NCI-H146 (cell line): Measurements from ENCODE around the gene RNF10.
"Not testable (repeated sequence)": the region's sequence is repeated elsewhere in the genome, so short reads cannot be mapped to it uniquely, and the experiment has no call there.

Source experiments
- DNase-seq: peaks from one replicate; lab custom pipeline; 2025; lab: John Stamatoyannopoulos, UW

Gene RNF10

DNA sequence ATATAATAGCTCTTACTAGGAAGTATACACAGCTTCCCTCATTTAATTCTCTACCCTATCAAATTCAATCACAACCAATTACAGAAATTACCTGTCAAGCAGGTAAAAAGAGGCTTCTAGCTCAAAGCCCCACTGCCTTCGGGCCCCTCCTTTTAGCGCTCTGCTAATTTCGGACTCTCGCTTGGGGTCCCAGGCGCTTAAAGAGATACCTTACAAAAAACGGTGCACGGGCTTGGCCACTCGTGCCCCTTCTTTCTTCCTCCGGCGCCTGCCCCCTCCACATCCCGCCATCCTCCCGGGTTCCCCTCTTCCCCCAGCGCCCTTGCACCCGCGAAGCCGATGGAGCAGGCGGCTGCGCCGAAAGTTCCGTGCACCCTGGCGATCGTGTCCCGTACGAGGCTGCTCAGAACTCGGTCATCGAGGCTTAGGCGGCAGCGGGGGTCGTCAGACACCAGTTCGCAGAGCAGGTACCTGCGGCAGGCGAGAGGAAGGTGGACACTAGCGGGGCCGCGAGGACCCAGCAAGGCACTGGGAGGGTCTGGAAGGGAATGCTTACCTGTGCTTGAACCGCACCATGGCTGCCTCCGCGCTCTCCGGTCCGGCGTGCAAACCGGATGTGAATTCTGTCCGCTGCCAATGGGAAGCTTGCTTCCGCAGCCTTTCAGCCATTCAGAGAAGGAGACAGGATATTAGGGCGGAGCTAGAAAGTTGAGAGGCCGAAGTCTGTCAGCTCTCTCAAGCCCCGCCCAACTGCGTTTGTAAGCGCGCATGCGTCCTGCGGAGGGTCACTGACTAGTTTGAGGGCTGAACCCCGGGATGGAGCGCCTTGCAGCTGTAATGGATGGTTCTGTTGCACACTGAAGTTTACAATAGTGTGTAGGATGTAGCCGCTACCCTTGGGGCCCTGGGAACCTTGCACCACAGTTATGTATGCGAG is 46.9 kb downstream of the RNF10 start, which contains the start of gene POP5:
Gene POP5 (minus strand): TSS at position 616 of the 937 bp plus-strand sequence. CDS start 40 bp downstream, at position 576.
- peak; percentile 98 for DNase-seq

DNA sequence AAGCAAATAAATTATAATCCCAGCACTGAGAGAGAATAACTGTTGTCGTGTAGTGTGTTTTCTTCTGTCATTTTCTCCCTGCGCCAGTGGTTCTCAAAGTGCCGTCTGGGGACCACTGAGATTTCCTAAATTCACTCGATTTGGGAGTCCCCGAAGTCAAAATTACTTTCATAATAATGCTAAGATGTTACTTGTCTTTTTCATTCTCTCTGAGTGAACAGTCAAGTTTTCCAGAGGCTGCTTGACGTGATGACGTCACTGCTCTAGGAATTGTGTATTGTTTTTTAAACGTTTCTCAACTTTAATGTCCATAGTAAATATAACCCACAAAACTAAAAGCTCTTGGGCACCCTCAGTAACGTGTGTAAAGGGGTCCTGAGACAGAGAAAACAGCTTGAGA is 47.8 kb downstream of the RNF10 start:
- no peak for DNase-seq

DNA sequence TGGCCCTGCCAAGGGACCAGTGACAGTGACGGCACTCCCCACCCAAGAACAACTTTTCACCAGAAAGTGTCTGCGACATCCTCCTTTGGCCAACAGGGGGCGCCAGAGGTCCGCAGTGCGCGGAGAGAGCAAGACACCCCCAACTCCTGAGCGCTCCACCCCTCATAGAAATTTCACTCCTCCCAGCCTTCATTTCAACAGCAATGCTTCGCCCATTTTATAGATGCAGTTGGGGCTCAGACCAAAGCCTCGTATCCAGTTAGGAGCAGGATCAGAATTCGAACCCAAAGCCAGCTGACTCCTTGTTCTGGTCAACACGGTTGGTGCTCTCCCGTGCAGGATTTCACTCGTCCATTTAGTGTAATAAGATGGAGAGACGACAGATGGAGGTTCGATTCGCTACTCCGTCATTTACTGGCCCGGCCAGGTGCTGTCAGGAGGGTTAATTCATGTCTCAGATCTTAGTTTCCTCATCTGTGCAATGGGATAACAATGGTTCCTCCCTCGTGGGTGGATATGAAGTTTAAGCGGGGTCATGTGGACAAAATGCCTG is 49.4 kb downstream of the RNF10 start:
- DNase-seq: peak; percentile 71

DNA sequence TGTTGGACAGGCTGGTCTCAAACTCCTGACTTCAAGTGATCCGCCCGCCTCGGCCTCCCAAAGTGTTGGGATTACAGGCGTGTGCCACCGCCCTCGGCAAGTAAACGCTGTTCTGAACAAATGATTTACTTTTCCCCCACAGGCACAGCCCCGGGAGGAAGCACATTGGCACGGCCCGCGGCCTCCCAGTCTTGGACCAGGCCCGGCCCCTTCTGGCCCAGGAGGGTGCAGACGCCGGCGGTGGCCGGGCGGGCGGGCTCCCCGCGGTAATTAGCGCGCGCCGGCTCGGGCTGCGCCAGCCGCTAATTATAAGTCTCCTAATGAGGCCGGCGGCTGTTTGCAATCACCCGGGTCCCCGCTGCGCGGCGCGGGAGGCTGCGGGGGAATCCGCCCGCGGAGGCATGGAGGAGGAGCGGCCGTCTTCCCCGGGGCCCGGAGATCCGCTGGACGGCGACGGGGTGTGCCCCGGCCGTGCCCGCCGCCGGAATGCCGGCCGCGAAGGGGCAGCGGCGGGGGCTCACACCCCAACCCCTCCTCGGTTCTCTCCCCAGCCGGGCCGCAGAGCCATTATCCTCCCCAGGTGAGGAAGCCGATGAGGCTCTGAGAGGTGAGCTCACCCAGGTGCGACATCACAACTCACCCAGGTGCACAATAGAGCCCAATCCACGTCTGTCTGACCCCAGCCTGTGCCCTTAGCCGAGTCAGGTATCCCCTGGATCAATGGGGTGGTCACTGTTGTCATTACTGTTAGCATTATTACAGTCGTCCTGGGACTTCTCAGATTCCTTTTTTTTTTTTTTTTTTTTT is 50.4 kb downstream of the RNF10 start:
- peak; percentile 69 for DNase-seq

DNA sequence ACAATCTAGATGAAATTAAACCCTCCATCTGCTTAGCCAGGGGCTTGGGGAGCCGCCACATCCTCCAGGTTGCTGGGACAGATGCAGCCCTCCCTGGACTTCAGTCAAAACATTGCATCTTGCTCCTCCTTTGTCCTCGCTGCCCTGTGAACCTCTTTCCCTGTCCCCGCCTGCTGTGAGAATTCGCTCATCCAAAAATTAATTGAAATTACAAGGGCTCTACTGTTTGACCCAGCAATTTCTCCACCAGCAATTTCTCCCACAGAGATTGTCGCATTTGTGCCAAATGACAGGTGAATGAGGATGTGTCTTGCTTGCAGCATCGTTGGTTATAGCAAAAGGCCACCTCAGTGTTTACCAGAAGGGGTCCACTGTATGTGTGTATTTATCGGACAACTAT is 52.0 kb downstream of the RNF10 start:
- DNase-seq: no peak

DNA sequence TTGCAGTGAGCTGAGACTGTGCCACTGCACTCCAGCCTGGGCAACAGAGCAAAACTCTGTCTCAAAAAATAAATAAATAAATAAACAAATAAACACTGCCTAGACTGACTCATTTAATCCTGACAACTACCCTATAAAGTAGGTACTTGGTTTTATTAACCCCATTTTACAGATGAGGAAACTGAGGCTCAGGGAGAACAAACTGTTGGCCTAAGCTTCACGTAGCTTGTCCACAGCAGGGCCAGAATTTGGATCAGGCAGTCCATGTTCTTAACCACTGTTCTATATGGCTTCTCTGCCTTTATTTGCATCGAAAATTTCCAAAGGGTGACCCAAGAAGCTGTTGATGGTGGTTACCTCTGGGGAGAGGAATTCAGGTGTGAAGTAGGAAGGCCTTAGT is 52.7 kb downstream of the RNF10 start:
- DNase-seq: no peak

DNA sequence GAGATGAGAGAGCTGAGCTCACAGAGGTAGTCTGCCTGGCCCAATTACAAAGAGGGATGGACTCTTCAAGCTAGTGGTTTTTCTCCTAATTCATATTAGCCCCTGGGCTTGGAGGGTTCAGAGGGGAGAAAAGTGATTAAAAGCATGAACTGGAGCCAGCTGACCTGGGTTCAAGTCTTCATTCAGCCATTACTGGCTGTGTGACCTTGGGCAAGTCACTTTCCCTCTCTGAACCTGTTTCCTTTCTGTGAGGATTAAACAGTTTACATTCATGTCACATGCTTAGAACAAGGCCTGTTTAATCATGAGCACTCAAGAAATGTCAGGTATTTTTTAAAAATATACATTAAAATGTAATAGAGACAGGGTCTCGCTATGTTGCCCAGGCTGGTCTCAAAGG is 54.2 kb downstream of the RNF10 start:
- DNase-seq: no peak

DNA sequence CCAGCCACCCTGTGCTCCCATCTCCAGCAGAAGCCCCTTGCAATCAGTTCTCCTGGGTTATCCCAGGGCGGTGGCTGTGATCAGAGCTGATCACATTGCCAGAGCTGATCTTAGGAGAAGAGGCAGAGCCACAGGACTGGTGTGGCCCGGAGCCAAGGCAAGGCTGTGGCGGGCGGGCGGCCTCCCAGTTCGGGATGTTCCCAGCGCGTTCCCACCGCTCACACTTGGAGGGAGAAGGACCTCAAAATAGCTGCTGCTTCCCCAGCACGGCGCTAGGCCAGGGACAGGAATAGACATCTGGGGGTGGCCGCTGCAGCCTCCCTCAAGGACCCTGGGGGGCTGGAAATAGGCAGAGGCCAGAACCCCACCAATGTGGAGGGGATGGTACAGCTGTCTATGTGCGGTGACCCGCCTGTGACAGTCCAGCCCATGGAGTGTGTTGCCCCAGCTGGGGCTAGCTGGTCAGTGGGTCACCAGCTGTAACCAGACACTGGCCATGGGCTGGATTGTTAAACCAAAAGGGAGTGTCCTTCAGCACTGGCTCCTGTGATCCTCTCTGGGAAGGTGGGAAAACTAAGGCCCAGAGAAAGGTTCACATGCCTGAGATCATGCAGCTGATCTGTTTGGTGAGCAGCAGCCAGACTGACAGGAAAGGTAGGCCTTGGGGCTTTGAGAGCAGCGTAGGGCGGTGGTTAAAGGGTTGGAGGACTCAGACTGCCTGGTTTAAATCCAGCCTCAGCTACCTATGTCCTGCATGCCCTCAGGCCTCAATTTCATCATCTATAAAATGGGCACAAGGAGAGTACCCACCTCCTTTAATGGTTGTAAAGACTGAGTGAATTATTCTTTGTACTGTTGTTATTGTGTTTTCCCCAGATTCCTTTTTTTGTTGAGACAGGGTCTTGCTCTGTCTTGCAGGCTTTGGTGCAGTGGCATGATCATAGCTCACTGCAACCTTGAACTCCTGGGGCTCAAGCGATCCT is 55.1 kb downstream of the RNF10 start:
- DNase-seq: no peak

DNA sequence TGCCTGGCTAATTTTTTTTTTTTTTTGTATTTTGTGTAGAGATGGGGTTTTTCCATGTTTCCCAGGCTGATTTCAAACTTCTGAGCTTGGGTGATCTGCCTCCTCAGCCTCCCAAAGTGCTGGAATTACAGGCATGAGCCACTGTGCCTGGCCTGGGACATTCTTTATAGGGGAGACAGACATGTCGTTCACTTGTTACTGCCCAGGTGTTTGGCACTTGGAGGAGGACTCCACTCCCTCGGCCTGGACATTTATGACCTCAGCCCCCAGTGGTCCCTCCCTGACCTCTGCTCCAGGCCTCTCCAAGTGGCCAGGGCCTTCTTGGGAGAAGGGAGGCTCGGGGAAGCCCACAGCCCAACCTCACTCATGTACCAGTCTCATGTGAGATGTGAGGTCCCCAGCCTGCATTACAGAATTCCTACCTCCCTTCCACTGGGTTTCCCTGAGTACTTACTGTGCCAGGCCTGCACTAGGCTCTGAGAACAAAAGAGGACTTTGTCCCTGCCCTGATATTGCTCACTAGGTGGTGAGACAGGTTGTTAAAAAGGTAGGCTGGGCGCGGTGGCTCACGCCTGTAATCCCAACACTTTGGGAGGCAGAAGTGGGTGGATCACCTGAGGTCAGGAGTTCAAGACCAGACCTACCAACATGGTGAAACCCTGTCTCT is 56.7 kb downstream of the RNF10 start:
- no peak for DNase-seq

DNA sequence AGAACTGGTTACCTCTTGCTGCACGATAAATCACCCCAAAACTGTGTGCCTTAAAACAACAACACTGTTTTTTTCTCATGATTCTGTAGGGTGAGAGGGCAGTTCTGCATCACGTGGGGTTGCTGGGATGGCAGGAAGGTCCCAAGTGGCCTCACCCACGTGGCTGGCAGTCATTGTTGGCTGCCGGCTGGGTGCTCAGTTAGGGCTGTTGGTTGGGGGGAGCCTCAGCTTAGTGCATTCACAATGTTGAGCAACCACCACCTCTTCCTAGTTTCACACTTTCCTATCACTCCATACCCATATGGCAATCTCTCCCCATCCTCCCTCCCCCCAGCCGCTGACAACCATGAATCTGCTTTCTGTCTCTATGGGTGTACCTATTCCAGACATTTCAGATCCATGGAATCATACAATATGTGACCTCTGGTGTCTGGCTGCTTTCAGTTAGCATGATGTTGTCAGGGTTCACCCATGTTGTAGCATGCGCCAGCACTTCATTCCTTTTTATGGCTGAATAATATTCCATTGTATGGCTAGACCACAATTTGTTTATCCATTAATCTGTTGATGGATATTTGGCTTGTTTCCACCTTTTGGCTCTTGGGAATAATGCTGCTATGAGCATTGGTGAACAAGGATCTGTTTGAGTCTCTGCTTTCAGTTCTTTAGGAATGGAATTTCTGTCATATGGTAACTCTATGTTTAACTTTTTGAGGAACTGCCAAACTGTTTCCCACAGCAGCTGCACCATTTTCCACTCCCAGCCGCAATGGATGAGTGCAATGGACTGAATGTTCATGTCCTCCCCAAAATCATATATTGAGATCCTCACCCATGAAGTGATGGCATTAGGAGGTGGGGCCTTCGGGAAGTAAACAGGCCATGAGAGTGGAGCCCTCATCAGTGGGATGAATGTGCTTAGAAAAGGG is 58.2 kb downstream of the RNF10 start:
- no peak for DNase-seq

DNA sequence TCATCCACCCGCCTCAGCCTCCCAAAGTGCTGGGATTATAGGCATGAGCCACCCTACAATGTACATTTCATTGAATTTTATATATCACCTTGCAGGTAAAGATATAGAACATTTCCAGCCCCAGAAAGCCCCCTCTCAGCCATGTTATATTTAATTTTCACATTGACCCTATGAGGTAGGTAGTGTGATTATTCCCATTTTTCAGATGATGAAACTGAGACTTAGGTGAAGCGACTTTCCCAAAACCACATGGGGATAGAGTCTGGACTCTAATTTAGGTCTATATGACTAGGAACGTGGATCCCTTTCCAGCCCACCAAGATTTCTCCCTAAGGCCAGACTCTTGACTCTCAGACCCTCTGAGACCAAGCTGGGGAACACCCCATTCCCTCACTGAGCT is 62.7 kb downstream of the RNF10 start:
- no peak for DNase-seq

DNA sequence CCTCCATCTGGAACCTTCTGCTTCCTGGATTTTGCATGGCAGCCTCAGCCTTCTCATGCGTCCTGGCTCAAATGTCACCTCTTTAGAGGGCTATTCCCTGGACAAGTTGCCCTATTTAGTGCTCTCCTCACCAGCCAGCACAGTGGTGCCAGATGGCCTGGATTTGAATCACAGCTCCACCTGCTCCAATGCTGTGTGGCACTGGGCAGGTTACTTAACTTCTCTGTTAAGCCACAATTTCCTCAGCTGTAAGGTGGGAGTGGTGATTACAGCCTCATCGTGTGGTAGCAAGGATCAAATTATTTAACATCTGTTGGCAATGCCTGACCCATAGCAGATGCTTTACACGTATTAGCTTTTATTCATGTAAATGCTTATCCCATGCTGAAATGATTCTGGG is 63.7 kb downstream of the RNF10 start:
- no peak for DNase-seq

DNA sequence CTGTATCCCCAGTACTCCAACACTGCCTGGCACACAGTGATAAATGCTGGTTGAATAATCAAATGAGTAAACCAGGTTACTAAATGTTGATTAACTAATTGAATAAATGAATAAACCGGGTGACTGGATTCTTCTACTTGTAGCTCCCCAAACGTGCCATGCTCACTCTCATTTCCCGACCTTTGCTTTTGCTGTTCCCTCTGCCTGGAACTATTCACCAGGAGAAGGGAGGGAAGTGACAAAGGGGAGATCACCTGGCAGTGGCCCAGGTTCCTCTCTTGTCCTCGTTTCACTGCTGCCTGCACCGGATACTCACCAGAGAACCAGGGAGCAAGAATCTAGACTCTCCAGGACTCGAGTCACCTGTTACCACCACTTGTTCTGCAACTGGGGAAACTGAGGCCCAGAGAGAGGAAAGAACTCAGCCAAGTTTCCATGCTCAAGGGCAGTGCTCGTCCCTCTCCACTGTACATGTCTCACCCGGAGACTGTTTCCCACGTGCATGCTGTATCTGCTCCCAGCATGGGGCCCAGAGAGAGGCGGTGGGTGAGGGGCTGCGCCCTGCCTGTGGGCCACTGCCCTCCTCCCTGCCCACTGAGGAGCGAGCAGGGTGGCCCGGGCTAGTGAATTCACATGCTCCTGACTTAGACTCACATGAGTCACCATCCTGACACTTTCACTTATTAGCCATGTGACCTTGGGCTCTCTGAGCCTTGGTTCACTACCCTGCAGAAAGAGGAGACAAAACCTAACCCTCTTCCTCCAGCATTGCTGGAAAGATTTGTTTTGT is 64.7 kb downstream of the RNF10 start:
- DNase-seq: no peak

DNA sequence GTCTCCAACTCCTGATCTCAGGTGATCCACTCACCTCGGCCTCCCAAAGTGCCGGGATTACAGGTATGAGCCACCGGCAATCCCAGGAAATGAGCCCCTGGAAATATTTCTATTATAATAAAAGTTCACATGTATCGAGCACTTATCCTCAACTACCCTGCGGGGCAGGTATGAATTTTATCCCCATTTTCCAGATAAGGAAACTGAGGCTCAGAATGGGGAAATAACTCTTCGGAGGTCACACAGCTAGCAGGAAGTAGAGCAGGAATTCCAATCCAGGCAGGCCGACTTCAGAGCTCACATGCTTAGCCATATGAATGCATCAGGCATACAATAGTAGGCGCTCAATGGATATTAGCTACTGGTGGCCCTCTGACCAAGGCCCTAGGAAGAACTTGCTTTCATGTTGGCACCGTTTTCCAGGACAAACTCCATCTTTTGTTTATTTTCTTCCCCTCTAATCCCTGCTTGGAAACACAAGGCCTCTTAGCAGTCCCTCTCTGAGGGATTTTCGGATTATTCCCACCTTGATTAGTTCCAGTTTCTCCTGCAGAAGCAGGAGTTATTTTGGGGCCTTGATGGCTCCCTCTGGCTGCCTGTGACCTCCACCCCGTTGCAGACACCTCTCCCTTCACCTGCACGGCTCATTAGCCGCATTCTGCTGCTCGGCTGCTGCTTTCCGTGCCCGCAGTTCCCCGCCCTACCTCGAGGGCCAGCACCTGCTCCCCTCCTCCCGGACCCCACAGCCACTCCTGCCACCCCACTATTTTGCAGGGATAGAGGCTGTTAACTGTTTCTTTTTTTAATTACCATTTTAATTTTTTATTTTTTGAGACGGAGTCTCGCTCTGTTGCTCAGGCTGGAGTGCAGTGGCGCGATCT is 65.8 kb downstream of the RNF10 start:
- no peak for DNase-seq

DNA sequence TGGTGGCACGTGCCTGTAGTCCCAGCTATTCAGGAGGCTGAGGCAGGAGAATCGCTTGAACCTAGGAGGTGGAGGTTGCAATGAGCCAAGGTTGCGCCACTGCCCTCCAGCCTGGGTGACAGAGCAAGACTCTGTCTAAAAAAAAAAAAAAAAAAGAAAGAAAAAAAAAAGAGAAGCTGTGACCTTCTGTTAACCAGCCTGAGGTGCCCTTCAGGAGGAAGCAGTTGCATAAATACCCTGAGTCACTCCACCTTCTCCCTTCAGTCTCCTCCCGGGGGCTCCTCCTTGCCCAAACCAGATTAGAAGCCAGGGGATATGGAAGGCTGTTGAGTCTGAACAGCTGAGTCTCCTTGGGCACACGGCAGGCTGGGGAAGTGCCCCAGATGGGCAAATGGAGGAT is 68.3 kb downstream of the RNF10 start:
- DNase-seq: not testable (repeated sequence)

DNA sequence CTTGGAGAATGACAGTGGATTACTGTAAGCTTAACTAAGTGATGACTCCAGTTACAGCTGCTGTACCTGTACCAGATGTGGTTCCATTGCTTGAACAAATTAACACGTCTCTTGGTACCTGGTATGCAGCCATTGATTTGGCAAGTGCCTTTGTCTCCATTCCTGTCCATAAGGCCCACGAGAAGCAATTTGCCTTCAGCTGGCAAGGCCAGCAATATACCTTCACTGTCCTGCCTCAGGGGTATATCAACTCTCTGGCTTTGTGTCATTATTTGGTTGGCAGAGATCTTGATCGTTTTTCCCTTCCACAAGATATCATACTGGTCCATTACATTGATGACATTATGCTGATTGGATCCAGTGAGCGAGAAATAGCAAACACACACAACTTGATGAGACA is 76.4 kb downstream of the RNF10 start:
- no peak for DNase-seq

DNA sequence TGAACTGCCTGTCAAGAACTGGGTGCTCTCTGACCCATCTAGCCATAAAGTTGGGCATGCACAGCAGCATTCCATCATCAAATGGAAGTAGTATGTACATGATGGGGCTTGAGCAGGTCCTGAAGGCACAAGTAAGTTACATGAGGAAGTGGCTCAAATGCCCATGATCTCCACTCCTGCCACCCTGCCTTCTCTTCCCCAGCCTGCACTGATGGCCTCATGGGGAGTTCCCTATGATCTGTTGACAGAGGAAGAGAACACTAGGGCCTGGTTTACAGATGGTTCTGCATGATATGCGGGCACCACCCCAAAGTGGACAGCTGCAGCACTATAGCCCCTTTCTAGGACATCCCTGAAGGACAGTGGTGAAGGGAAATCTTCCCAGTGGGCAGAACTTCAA is 77.4 kb downstream of the RNF10 start:
- not testable (repeated sequence) for DNase-seq

DNA sequence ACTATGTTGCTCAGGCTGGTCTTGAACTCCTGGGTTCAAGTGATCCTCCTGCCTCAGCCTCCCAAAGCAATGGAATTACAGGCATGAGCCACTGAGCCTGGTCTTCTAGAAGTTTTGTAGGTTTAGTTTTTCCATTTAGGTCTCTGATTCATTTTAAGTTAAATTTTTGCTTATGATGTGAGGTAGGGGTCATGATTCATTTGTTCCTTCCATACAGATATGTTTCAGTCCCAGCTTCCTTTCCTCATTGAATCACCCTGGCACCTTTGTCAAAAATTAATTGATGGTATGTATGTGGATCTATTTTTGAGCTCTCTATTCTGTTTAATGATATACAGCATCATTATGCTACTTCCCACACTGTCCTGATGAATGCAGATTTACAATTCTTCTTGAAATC is 80.7 kb downstream of the RNF10 start:
- DNase-seq: no peak
